Dermis blood vessel endothelial cell (primary cell): ENCODE results near the gene NKX2-2. TPM values are rescaled to one million over a fixed set of nuclear protein-coding genes. Genes with fewer than 3 reads are reported as not detected.

Experiments used
- DNase-seq: peaks from one replicate; pipeline ENCODE4 v3.0.0; 2010
- total RNA-seq: library from RNA; depleted of rRNA; stranded (reverse); fragments of >200 nt; gene quantifications from 2 replicates; pipeline ENCODE4 v1.2.3, GENCODE V29; 2014

The NKX2-2 gene
- total RNA-seq: not detected in 2 replicates

DNA sequence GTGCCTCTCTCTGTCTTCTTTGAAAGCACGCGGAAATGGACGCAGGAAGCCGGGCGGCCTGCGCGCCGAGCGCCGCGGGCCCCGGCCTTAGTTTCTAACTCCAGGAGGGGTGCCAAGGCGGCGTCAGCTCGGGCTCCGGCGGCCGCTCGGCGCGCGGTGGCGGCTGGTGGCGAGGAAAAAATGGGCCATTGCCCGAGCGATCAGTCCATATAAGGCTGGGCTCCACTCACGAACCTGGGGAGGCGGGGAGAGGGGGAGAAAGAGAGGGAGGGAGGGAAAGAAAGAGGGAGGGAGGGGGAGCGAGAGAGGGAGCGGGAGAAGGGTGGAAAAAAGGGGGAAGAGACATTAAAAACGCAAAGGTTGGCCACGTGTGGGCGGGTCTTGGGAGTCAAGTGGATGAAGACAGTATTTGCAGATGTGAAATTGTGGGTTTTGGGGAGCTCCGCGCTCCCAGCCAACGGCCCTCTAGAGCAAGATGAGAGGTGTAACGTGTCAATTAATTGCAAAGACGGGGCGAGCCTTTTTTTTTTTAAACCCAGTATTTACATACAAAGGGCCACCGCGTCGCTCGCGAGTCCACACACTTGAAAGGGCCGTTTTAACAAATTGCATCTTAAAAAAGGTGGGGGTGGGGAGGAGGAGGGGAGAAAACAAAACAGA lies at the start of gene NKX2-2:
Gene NKX2-2, minus strand, starts transcription at position 184 of the 660 bp plus-strand sequence. CDS start 395 bp downstream, outside the sequence.
- no peak for DNase-seq

DNA sequence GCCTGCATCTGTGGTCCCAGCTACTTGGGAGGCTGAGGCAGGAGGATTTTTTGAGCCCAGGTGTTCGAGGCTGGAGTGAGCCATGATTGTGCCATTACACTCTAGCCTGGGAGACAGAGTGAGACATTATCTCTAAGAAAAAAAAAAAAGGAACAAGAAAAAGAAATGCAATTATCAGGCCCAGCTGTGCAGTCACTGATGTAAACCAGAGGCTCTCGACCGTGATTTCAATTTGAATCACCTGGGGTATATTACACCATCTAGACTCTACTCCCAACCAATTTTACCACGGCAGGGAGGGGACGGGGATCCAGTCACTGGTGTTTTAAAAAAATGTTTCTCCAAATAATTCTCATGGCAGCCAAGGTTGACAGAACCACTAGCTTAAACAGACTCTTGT lies 48.8 kb upstream of the NKX2-2 start:
- no peak for DNase-seq

DNA sequence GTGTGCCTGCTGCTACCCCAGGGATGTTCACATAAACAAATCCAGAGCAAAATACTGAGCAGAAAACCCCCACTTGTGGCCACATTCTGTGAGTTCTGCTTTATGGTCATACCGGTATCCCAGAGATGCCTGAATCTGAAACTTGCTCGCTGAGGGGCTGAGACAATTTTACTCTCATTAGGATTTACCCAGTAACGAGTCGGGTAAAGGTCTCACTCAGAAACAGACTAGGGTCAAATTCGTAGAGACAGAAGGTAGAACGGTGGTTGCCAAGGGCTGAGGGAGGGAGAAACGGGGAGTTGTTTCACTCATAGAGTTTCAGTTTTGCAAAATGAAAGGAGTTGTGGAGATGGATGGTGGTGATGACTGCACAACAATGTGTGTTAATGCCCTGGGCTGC lies 45.4 kb upstream of the NKX2-2 start:
- no peak for DNase-seq

DNA sequence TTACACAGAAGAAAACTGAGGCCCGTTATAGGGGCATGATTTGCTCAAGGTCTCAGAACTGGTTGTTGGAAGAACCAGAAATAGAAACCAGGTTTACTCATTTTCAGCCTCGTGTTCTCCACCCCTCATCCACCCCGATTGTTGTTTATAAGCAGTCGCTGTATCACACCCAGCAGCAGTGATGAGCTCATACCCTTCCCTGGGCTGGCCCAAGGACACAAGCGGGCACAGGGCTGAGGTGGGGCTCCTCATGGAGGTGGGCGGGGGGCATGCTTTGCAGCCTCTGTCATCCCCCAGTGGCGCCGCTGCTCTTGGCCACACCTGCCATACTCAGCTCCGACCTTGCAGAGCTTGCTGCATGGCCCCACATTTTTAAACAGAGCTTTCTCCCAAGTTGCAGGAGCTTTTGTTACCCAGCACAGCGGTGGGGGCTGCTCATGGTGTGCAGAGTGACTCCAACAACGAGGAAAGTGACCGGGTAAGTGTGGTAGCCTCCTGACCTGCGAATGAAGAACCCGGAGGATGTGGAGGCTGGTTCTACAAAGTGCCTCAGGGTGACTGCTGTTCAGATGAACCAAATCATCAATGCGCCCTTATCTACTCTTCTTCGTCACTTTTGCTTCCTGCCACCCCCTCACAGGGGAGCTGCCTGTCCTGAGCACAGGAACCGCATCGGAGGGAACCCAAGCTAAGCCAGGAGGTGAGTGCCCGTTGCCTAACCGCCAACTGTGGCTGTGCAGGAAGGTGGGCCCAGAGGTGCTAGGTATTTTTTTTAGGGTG lies 43.6 kb upstream of the NKX2-2 start:
- no peak for DNase-seq

DNA sequence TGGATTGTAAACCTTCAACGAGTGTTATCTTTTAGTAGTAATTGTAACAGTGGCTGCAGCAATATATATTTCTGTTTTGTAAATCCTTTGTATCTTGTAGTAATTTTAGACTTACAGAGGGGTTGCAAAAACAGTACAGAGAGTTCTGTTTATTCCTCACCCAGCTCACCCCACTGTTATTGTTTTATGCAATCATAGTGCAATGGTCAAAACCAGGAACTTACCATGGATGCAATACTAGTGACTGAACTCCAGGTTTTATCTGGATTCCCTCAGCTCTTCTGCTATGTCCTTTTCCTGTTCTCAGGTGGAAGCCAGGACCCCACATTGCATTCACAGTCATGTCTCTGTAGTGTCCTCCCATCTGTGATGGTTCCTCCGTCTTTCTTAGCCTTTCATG lies 42.5 kb upstream of the NKX2-2 start:
- no peak for DNase-seq

DNA sequence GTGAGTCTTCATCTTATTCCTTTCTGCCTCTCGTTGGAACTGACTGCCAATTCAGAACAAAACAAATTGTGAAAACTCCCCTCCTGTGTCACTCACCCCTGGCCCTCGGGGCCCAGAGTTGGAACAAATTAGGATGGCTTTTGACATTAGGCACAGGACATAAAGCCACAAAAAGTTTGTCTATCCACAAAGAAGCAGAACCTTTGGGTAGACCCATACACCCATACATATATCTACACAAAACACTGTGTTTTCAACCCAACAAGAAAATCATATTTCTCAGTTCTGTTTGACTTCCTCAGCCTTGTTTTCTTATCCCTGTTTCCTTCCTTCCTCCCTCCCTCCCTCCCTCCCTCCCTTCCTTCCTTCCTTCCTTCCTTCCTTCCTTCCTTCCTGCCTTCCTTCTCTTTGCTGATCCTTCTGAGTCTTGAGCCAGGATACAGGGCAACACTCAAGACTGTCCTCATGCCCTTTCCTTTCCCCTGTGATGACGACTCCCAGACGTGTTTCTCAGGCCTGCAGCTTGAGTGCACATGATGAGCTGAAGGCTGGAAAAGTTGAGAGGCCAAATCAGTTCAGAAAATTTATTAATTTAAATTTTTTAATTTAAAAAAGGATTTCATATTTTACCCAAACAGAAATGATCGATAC lies 41.7 kb upstream of the NKX2-2 start:
- no peak for DNase-seq

- DNase-seq: no peak
These were observed 41.1 kb upstream of the NKX2-2 start for GRCh38 chr20:21554985-21555384.

DNA sequence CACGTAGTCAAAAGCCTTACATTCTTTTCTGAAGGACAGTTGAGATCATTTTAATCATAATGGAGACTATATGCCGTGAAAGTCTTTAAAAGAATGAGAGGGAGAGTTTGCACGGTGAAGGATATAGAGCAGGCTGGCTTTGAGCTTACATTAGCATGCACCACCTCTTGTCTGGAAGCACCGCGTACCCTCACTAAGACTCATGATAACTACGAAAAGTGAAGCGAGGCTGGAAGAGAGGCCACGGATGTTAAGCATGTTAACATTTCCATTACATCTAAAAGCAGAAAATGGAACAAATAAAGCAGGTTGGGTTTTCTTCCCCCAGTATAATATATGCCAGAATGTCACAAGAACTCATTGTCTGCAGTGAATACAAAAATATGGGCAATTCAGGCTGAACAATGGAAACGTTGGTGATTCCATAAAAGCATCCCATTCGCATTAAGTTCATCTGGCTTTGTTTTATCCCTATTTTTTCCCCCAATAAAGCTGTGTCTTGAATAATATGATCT lies 40.6 kb upstream of the NKX2-2 start:
- DNase-seq: no peak

GRCh38 chr20:21550587-21550986 lies 36.7 kb upstream of the NKX2-2 start:
- DNase-seq: no peak

DNA sequence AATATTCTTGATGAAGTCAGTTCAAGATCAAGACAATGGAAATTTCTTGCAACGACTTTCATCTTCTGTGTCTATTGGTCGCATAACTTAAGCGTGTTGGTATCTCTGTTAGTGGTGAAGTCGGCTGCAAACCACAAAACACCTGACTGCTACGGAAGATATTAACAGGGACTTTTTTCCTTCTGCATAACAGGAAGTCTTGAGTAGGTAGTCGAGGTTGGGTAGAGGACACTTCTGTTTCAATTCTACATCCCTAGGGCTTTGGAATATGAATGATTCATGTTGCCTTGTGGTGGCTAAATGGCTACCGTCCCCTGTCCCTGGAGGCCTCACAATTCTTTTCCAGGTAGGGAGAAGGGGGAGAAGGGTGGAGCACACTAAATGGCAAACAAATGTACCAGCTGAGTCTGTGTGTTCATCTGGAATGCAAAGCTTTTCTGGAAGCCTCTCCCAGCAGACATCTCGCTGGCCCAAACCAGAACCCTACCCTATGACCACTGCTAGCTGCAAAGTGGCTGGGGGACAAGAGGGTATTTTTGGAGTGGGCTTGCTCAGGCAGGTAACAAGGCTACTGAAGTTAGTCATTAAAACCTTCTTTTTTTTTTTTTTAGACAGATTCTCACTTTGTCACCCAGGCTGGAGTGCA lies 34.6 kb upstream of the NKX2-2 start:
- no peak for DNase-seq

DNA sequence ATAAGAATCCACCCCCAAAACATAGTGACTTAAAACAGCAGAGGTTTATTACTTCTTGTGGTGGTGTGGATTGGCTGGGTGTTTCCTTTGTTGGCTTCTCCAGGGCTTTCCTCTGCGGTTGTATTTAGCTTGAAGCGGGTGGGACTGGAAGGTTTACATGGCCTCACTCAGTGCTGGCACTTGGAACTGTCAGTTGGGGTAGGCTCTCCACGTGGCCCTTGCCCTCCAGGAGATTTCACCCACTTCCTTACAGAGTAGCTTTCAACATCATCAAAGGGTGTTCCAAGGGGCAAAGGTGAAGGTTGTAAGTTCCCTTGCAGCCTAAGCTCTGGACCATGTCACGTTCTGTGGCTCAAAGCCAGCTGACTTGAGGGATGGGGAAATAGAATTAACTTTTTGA lies 32.5 kb upstream of the NKX2-2 start:
- no peak for DNase-seq

- no peak for DNase-seq
These were observed 25.6 kb upstream of the NKX2-2 start for GRCh38 chr20:21539512-21539911.

- no peak for DNase-seq
These were observed 21.0 kb upstream of the NKX2-2 start for GRCh38 chr20:21534886-21535285.

- no peak for DNase-seq
These were observed 20.6 kb upstream of the NKX2-2 start for GRCh38 chr20:21534453-21534852.

- DNase-seq: peak; percentile 27
These were observed 16.0 kb upstream of the NKX2-2 start for GRCh38 chr20:21529863-21530262.

DNA sequence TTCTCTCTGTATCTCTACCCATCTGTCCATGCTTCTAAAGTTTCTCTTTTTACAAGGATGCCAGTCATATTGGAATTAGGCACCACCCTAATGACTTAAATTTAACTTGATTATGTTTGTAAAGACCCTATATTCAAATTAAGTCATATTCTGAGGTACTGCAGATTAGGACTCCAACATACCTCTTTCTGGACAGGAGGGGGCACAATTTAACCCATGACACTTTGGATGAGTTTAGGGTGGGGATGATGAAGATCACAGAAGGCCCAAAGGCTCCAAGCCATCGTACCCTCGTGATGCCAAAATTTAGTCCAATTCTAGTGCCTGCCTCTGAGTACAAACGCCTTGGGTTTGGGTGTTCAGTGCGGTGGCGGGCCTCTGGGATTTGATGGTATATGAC lies 15.0 kb upstream of the NKX2-2 start:
- DNase-seq: no peak

DNA sequence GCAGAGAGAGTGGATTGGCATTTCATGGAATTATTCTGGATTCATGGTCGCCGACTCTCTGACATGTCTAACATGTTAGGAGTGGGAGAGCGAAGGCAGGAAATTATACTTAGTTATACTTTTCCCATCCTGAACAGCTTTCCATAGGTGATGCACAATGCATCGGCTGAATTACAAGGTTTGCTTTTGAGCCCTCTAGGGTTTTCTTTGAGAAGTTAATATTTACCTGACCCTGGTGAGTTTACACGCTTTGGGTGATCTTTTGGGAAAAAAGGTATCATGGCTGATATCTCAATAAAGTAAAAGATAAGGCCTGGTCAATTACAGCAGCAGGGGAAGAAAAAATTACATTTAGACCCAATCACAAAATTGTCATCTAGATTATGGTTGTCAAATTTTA lies 14.0 kb upstream of the NKX2-2 start:
- no peak for DNase-seq

DNA sequence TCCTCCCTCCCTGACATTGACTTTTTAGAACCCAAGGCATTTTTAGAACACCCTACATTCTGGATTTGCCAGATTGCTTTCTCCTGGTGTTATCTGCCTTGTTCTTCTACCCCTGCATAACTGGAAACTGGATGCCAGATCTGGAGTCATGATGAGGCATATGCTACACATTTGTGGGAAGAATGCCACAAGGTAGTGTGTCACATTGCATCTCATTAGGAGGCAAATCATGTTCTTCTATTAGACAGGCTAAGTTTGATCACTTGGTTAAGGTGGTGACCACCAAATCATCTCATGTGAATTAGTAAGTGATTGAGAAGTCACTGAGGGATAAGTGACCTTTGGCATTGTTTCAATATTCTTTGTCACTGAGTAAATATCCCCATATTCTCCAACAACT lies 12.9 kb upstream of the NKX2-2 start:
- DNase-seq: no peak

GRCh38 chr20:21523895-21524294 lies 10.0 kb upstream of the NKX2-2 start:
- DNase-seq: no peak

DNA sequence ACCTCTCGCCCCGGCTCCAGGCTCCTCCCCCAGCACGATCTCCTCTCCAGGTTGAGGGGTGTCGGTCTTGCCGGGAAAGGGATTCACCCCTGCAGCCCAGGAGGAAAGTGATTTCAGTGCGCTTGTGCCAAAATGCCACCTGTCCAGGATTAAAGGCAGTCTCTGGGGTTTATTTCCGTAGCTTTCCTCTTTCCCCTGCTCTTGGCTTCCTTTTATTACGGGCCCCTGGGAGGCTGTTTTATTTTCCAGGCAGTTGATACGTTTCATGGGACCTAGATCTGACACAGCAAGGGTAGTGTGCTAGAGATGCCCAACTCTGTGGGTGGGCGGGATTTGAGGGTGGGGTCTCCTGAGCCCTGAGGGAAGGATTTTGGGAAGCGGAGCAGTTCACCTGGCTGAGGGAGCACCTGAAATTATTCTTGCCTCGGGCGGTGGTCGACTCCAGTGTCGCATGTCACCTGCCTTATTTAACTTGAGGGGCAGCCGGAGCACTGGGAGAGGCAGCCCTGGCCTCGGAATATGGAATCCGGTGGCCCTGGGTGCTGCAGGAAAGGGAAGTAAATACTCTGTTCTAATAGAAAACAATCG lies 9.5 kb upstream of the NKX2-2 start:
- no peak for DNase-seq

- DNase-seq: no peak
These were observed 8.8 kb upstream of the NKX2-2 start for GRCh38 chr20:21522481-21523280.
